Measurements from ENCODE around the gene NCEH1. TPM values are rescaled to one million over a fixed set of nuclear protein-coding genes. Genes with fewer than 3 reads are reported as not detected.
A peak's percentile ranks its signal among the peaks of the same experiment; 100 is the strongest.

The NCEH1 gene
- polyA plus RNA-seq, 1 experiment: 14.8 TPM

GRCh38 chr3:172711454-172711795 lies 558 bp upstream of the NCEH1 start:
- peak overlapping the region; percentile 78 for H3K4me3 ChIP-seq (ENCODE audit: low read depth, low read length)
- ChIA-PET CTCF (interaction anchor here (0.6 to 2.4 kb wide), 12 partner anchors 10 to 288 kb away, joined by 3 to 15 read pairs (median 6); partner anchors contain the start of gene ECT2), POLR2A (interaction anchor here (0.6 kb wide), 1 partner anchor 39 kb away, joined by 3 read pairs; the partner anchor contains the start of gene ECT2)
- H3K27me3 ChIP-seq (ENCODE audit: control insufficient read depth, insufficient read depth, low read length): no peaks in the 10 kb centered on the region
- no peaks in the 10 kb centered on the region for H3K36me3 ChIP-seq (ENCODE audit: control insufficient read depth, insufficient read depth, low read length)
- TF ChIP-seq CTCF (IDR thresholded peaks at IDR 0.05; ENCODE audit: insufficient read depth, low read depth, low read length): no peak
- DNase-seq (ENCODE audit: low read depth): no peak

- POLR2A ChIA-PET: interaction anchor here (0.6 kb wide), 1 partner anchor 10 kb away, joined by 4 read pairs; no protein-coding TSS in a partner anchor
- CTCF ChIA-PET: interaction anchor here (0.6 to 2.4 kb wide), 15 partner anchors 9 to 1408 kb away, joined by 3 to 15 read pairs (median 4); partner anchors contain the start of gene ECT2
- H3K4me3 ChIP-seq (ENCODE audit: low read depth, low read length): peak overlapping the region; percentile 78
- H3K36me3 ChIP-seq (ENCODE audit: control insufficient read depth, insufficient read depth, low read length): no peaks in the 10 kb centered on the region
- H3K27me3 ChIP-seq (ENCODE audit: control insufficient read depth, insufficient read depth, low read length): no peaks in the 10 kb centered on the region
- no peak for DNase-seq (ENCODE audit: low read depth)
- TF ChIP-seq CTCF (IDR thresholded peaks at IDR 0.05; ENCODE audit: insufficient read depth, low read depth, low read length): no peak
Observed at GRCh38 chr3:172709774-172710663, 848 bp downstream of the NCEH1 start.

- DNase-seq (ENCODE audit: low read depth): no peak
- CTCF ChIA-PET: interaction anchor here (0.6 to 2.3 kb wide), 6 partner anchors 8 to 43 kb away, joined by 3 to 15 read pairs (median 10); partner anchors contain the start of gene ECT2
- POLR2A ChIA-PET: no interaction called here
- H3K4me3 ChIP-seq (ENCODE audit: low read depth, low read length): peak overlapping the region; percentile 78
- H3K27me3 ChIP-seq (ENCODE audit: control insufficient read depth, insufficient read depth, low read length): no peaks in the 10 kb centered on the region
- H3K36me3 ChIP-seq (ENCODE audit: control insufficient read depth, insufficient read depth, low read length): 0 out of 2 replicates have a peak, but pooled peaks cover 1% of the 10 kb centered on the region
- no peak for TF ChIP-seq CTCF (IDR thresholded peaks at IDR 0.05; ENCODE audit: insufficient read depth, low read depth, low read length)
Observed at GRCh38 chr3:172708921-172709773, 1.7 kb downstream of the NCEH1 start.

GRCh38 chr3:172707967-172708366 lies 2.9 kb downstream of the NCEH1 start:
- DNase-seq (ENCODE audit: low read depth): peak; percentile 66
- ChIA-PET CTCF (interaction anchor here (0.6 to 2.1 kb wide), 2 partner anchors 35 to 43 kb away, joined by 3 to 9 read pairs; partner anchors contain the start of gene ECT2), POLR2A (interaction anchor here (0.6 kb wide), 1 partner anchor 34 kb away, joined by 3 read pairs; no protein-coding TSS in a partner anchor)
- no peak for TF ChIP-seq CTCF (IDR thresholded peaks at IDR 0.05; ENCODE audit: insufficient read depth, low read depth, low read length)
- 0 out of 2 replicates have a peak, but pooled peaks cover 1% of the 10 kb centered on the region for H3K36me3 ChIP-seq (ENCODE audit: control insufficient read depth, insufficient read depth, low read length)
- no peaks in the 10 kb centered on the region for H3K27me3 ChIP-seq (ENCODE audit: control insufficient read depth, insufficient read depth, low read length)
- no peak overlapping the region for H3K4me3 ChIP-seq (ENCODE audit: low read depth, low read length)

All from BJ (cell line).